GM19239 (cell line): ENCODE measurements around the gene VCX.
"Not testable (repeated sequence)": the region's sequence is repeated elsewhere in the genome, so short reads cannot be mapped to it uniquely, and the experiment has no call there.

Source experiments
- DNase-seq: peaks from one replicate; pipeline ENCODE4 v3.0.0; 2011; ENCODE audit warnings: low spot score; ENCODE audit not compliant: insufficient read length
- FAIRE-seq: peaks from 2 replicates; lab custom pipeline; 2011; peaks lifted over from hg19 to GRCh38; lab: Jason Lieb, UNC

The VCX gene

GRCh38 chrX:7842871-7843270 lies at the start of gene VCX:
Gene VCX, plus strand, starts transcription at chrX:7843171. Its CDS starts 33 bp downstream, at chrX:7843204.
- not testable (repeated sequence) for FAIRE-seq, DNase-seq

DNA sequence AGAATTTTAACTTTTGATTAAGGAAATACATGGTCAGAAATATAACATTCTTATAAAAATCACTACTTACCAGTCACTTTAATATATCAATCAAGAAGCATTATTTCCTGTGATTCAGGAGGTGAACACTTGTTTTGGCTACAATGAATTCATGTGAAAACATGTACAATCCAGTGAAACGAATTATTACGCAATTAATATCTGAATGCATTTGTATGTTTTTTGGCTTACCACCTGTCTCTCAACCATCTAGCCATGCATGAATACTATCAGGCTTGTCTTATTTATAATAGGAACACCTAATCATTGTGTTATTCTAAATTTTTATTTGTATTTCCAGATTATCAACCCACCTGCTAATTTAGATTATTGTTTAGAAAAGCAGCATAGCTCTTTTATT lies 44.6 kb upstream of the VCX start:
- FAIRE-seq (no peak), DNase-seq (no peak)

- FAIRE-seq = no peak
- DNase-seq = no peak
Measured at GRCh38 chrX:7801711-7802110, 41.3 kb upstream of the VCX start.

DNA sequence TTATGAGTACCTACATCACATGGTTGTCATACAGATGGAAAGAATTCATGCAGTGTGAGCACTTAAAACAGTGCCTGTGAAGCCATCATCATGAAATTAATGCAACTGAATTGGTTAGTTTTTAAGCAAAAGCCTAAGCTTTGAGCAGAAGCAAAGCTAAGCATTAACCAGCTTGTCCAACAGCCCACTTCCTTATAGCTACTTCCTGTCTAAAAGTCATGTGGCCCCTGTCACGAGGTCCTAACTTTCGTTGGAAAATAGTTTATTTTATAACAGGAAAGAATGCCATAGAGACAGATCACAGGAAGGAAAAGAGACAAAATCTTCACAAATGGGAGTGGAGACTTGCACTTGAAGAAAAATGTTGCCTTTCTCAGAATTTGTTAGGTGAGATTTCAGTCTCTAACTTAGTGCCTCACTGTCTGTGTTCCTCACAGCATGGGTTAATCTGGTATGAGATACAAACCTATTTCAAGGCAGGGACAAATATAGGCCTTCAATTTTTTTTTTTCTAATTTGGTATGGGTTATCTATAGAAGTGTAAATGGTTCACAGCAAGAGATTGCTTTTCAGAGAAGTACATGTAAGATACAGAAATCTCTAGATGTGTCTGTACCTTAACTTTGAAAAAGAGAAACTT lies 27.7 kb upstream of the VCX start:
- DNase-seq = no peak
- FAIRE-seq = no peak

DNA sequence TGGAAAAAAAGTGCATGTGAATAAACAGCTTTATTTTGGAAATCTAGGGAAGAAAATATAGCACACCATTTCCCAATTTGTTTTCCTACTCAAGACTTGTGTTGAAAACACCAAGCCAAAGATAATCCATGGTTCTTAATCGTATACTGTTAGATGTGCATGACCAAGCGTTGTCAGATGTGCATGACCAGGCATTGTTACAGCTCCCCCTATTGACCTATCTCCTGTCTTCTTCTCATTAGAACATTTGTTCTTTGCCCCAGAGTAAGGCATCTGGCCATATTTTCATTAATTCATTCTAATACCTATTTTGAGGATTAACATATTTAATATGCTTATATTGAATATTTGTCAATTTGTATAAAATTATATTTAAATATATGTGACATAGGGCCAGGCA lies 14.4 kb upstream of the VCX start:
- no peak for FAIRE-seq
- no peak for DNase-seq

- no peak for FAIRE-seq
- no peak for DNase-seq
Measured at GRCh38 chrX:7841084-7841805, 1.7 kb upstream of the VCX start.

DNA sequence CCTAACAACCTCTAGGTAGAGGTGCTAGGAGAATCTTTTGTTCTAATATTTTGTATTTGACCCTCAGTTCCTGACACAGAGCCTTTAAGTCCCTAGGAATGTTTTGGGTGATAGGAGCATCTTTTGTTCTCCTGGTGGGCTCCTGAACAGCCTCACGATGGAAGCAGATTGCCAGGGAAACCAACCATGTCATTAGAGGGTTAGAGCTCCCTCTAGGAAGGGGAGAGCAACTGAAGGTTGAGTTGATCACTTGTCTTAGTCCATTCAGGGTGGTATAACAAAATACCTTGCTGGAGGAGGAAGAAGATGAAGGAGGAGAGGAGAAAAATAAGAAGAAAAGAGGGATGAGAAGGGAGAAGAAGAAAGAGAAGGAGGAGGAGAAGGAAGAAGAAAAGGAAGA lies 9.2 kb downstream of the VCX start:
- DNase-seq = no peak

DNA sequence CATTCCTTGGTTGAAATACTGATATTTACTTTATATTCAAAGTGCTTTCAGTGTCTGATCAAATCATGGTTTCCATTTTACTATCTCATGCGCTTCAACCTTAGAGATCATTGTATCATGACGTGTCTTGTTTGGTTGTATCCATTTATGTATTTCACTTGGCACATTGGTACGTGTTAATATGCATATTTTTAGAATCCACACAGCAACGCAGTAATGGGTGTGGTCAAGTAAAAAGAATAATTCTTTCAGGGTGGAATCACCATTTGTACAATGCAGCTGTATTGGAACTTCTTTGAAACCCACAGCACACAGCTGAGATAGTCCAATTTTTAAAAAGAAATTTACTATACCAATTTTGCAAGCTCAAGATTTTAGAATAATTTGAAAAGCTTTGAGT lies 29.1 kb downstream of the VCX start:
- no peak for FAIRE-seq

More for the DNA sequence above, 9.2 kb downstream of the VCX start:
- FAIRE-seq = no peak

DNA sequence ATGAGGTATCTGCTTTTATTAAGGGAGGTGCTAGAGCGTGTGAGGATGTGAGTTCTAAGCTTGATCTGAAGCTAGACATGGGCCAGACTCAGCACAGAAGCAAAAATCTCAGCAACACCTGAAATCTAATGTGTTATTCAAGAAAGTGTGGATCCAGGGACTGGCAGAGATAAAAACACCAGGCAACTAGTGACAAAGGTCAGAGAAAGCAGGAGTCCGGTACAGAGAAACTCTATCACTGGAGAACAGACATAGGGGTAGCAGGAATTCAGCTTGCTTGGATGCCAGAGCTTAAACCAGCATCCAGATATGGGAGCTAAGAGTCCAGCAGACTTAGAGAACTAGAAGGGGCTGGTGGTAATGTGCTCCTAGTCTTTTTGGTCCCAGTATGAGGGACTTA lies 34.0 kb downstream of the VCX start:
- DNase-seq (no peak), FAIRE-seq (no peak)

More for the DNA sequence above, 29.1 kb downstream of the VCX start:
- no peak for DNase-seq

DNA sequence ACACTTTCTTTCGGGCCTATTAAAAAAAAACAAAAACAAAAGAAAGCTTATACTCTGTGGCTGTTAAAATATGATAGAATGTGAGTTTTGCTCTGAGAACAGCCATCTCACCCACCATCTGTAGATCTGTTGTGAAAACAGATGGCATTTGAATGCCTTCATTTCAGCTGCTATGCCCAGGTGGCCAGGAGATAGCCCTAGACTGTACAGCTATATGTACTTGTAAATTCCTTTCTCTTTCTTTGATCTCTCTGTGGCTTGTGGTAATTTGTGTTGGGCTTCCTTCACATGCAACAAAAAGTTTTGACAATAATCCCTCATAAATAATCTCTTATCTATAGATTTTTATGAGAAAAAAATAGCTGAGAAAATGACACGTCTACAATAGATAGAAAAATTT lies 46.2 kb downstream of the VCX start:
- FAIRE-seq (no peak), DNase-seq (no peak)

DNA sequence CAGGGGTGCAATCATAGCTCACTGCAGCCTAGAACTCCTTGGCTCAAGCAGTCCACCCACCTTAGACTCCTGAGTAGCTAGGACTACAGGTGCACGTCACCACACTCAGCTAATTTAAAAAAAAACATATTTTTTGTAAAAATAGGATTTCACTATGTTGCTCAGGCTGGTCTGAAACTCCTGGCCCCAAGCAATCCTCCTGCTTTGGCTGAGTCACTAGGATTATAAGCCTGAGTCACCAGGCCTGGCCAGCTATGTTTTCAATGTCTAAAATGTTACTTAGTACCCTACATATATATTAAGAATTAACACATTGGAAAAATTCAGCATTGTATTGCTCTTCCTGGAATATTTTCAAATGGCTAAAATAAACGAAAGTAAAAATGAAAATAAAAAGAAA lies 46.7 kb downstream of the VCX start:
- no peak for DNase-seq
- no peak for FAIRE-seq

GRCh38 chrX:7891928-7892327 lies 49.0 kb downstream of the VCX start:
- DNase-seq (no peak), FAIRE-seq (no peak)
